ENCODE data around the gene DMC1.

- TF ChIP-seq TCF4 (CRISPR knock-in tag; IDR thresholded peaks at IDR 0.05; ENCODE audit: borderline replicate concordance) (no peak), SNAI2 (CRISPR knock-in tag; IDR thresholded peaks at IDR 0.05) (no peak), PPARA (CRISPR knock-in tag; IDR thresholded peaks at IDR 0.05; ENCODE audit: borderline replicate concordance) (no peak), CREB5 (CRISPR knock-in tag; IDR thresholded peaks at IDR 0.05; ENCODE audit: low read depth) (no peak), BACH2 (CRISPR knock-in tag; IDR thresholded peaks at IDR 0.05; ENCODE audit: borderline replicate concordance) (no peak), TOX (CRISPR knock-in tag; IDR thresholded peaks at IDR 0.05; ENCODE audit: borderline replicate concordance) (no peak), ZFP30 (CRISPR knock-in tag; IDR thresholded peaks at IDR 0.05) (no peak), ESRRG (CRISPR knock-in tag; IDR thresholded peaks at IDR 0.05) (no peak), RARB (CRISPR knock-in tag; IDR thresholded peaks at IDR 0.05) (no peak), POU6F1 (CRISPR knock-in tag; IDR thresholded peaks at IDR 0.05; ENCODE audit: borderline replicate concordance, low read depth) (no peak), PATZ1 (CRISPR knock-in tag; IDR thresholded peaks at IDR 0.05; ENCODE audit: borderline replicate concordance) (no peak)
These were observed 41.6 kb upstream of the DMC1 start for GRCh38 chr22:38611559-38611958.
